Measurements from ENCODE around the gene NEK7.

GRCh38 chr1:198298640-198299039 lies 141.8 kb downstream of the NEK7 start:
- TF ChIP-seq CTCF (IDR thresholded peaks at IDR 0.05) = no peak
- no peak for TF ChIP-seq ZFX (IDR thresholded peaks at IDR 0.05; ENCODE audit: borderline replicate concordance)
